NCI-H2196 (cell line): ENCODE measurements around the gene ATXN7L3B.
A peak's percentile ranks its signal among the peaks of the same experiment; 100 is the strongest.
"Not testable (repeated sequence)": the region's sequence is repeated elsewhere in the genome, so short reads cannot be mapped to it uniquely, and the experiment has no call there.

Experiments used
- DNase-seq: peaks from one replicate; lab custom pipeline; 2025; ENCODE audit not compliant: unreplicated experiment; lab: John Stamatoyannopoulos, UW

ATXN7L3B gene

GRCh38 chr12:74537707-74538385 is at the start of gene ATXN7L3B:
Gene ATXN7L3B (plus strand): TSS chr12:74537835. CDS start chr12:74538113, 278 bp downstream.
- peak; percentile 93 for DNase-seq

- DNase-seq, result no peak
Measured at GRCh38 chr12:74488134-74488533, 49.5 kb upstream of the ATXN7L3B start.

- DNase-seq, result no peak
Measured at GRCh38 chr12:74489543-74489942, 48.1 kb upstream of the ATXN7L3B start.

- no peak for DNase-seq
Measured at GRCh38 chr12:74490390-74491064, 47.1 kb upstream of the ATXN7L3B start.

- no peak for DNase-seq
Measured at GRCh38 chr12:74491374-74491773, 46.3 kb upstream of the ATXN7L3B start.

GRCh38 chr12:74499192-74499591 is 38.4 kb upstream of the ATXN7L3B start:
- DNase-seq, result no peak

- not testable (repeated sequence) for DNase-seq
Measured at GRCh38 chr12:74508873-74509657, 28.6 kb upstream of the ATXN7L3B start.

GRCh38 chr12:74509886-74510285 is 27.7 kb upstream of the ATXN7L3B start:
- DNase-seq, result no peak

GRCh38 chr12:74514098-74514872 is 23.4 kb upstream of the ATXN7L3B start:
- DNase-seq, result no peak

- DNase-seq, result no peak
Measured at GRCh38 chr12:74515849-74516248, 21.8 kb upstream of the ATXN7L3B start.

- DNase-seq, result no peak
Measured at GRCh38 chr12:74526535-74526934, 11.1 kb upstream of the ATXN7L3B start.

GRCh38 chr12:74527491-74527890 is 10.1 kb upstream of the ATXN7L3B start:
- no peak for DNase-seq

- no peak for DNase-seq
Measured at GRCh38 chr12:74530676-74531075, 7.0 kb upstream of the ATXN7L3B start.

- no peak for DNase-seq
Measured at GRCh38 chr12:74535536-74535935, 2.1 kb upstream of the ATXN7L3B start.

- peak; percentile 59 for DNase-seq
Measured at GRCh38 chr12:74537126-74537706, 419 bp upstream of the ATXN7L3B start.

GRCh38 chr12:74538491-74539258 is 1.0 kb downstream of the ATXN7L3B start:
- DNase-seq, result no peak

- DNase-seq, result no peak
Measured at GRCh38 chr12:74539261-74539660, 1.6 kb downstream of the ATXN7L3B start.

GRCh38 chr12:74539765-74540526 is 2.3 kb downstream of the ATXN7L3B start:
- no peak for DNase-seq

- DNase-seq, result no peak
Measured at GRCh38 chr12:74541074-74541473, 3.4 kb downstream of the ATXN7L3B start.
